ENCODE data around the gene LRRC8C.

The LRRC8C gene

GRCh38 chr1:89635825-89636815 is 3.2 kb downstream of the LRRC8C start:
- no peak for FAIRE-seq

DNA sequence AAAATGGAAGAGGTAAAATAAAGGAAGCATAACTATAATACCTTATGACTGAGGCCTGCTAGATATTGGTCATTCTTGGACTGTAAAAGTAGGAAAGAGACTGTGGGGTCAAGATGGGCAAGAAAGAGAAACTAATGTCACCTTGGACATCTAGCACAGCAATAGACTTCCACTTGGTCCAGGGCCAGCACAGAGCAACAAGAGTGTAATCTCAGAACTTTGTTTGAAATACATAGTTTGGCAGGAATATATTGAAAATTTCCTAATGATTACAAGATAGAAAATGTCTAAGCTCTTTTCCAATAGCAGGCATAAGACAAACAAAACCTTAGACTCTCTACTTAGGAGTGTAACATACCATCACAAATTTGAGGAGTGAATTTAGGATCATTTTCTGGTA is 4.6 kb downstream of the LRRC8C start:
- FAIRE-seq = no peak

DNA sequence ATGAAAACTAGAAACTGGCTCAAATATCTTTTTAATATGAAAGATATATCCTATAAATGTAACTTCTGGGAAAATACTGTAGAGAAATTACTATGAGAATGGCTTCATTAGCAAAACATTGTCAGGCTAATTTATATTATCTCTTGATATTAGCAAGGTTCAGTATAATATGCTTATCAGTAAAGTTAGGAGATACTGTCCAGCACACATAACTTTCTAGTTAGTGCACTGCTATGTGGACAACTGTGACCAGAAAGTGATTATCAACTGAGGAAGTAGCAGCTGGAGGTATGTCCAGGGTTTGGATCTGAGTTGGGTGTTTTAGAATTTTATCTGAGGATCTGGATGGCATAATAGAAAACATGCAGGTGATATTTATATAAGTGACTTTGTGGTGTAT is 7.5 kb downstream of the LRRC8C start:
- FAIRE-seq = no peak

DNA sequence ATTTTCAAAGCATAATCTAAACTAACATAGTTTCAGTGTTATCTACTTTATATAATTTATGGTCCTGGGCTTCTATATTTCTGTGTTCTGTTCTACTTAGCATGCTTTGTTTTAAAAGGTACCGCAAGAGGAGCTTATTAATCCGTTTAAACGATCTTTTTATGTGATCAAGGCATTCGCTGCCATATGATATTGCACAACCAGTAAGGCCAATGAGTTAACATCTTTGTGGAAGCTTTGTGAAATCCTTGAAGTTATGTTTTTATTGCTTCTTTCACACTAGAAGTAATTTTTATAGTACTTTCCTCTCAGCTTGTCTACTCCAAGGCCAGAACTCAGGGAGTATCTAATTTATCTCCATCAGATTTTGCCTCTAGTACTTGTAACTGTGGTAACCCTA is 8.9 kb downstream of the LRRC8C start:
- no peak for FAIRE-seq

DNA sequence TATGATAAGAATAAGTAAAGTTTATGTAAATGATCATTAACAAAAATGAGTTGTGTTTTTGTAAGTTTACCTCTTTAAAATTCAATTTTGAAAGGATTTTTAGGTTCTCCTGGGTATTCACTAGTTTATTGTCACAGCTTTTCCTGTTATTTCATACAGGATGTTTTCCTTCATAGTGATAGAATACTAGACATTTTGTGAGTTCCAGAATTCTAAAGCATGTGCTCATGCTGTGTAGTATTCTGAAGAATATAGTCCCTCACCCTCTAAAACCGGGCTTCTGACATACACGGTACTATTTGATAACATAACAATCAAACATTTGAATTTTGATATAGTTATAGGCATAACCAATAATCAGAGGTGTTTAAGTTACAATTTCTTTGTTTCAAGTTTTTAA is 10.7 kb downstream of the LRRC8C start:
- no peak for FAIRE-seq

DNA sequence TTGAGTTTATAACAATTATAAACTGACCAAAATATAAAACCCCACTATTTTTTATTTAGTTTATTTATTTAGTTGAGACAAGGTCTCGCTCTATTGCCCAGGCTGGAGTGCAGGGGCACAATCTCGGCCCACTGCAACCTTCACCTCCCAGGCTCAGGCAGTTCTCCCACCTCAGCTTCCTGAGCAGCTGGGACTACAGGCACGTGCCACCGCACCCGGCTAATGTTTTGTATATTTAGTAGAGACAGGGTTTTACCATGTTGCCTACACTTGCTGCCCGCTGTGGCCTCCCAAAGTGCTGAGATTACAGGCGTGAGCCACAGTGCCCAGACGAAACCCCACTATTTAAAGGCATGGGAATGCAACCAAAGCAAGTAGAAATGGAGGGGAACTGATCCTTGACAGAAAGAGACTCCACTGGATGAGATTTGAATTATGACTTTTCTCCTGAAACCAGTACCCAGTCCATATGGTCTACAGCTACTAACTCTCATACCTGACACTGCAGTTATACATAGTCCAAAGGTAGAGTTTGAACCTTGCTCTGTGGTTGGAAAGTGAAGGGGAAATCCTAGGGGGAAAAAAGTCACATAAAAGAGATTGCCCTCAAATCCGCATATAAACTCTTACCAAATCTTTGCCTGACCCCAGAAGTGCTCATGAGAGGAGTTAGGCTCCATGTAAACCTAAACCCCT is 11.3 kb downstream of the LRRC8C start:
- no peak for FAIRE-seq

- no peak for FAIRE-seq
Measured at GRCh38 chr1:89646259-89646658, 13.3 kb downstream of the LRRC8C start.

DNA sequence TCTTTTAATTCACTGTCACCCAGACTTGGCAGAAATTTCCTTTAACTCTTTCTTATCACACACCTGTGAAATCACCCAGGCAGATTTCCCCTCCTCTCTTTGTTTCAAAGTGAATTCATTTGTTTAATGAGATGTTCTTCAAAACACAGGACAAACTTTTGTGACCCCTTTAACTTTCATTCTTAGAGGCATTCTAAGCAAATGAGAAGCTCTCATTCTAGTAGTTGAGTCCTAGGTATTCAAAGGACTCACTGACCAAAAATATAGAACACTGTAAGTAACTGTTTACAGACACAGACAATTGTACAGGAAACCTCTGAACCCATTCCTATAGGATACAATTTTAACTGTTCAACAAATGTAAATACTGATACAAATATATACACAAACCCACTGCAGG is 16.9 kb downstream of the LRRC8C start:
- no peak for FAIRE-seq

GRCh38 chr1:89652373-89652772 is 19.5 kb downstream of the LRRC8C start:
- FAIRE-seq = no peak

DNA sequence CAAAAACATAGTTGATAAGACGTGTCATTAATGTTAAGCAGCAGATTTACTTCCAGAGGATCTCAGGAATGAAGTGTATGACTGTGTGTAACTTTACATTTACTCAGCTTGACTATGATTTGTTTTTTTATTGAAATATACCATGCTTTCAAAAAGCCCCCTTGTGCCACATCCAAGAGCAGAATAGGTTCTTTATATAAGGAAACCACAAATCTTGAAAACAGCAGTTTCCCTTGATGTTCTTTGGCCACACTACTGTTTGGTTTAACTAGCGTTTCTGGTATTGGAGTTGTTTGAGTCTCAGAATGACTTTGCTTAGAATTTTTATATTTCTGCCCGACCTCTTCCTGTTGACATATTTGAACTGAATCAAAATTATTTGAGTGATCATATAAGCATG is 25.0 kb downstream of the LRRC8C start:
- no peak for FAIRE-seq

GRCh38 chr1:89659322-89660081 is 26.6 kb downstream of the LRRC8C start:
- FAIRE-seq = no peak

GRCh38 chr1:89660224-89661061 is 27.5 kb downstream of the LRRC8C start:
- FAIRE-seq = no peak

- FAIRE-seq = no peak
Measured at GRCh38 chr1:89665941-89666340, 33.0 kb downstream of the LRRC8C start.

- FAIRE-seq = no peak
Measured at GRCh38 chr1:89666640-89667039, 33.7 kb downstream of the LRRC8C start.

GRCh38 chr1:89667691-89668090 is 34.8 kb downstream of the LRRC8C start:
- FAIRE-seq = no peak

GRCh38 chr1:89668961-89669360 is 36.0 kb downstream of the LRRC8C start:
- FAIRE-seq = no peak

- no peak for FAIRE-seq
Measured at GRCh38 chr1:89669441-89669840, 36.5 kb downstream of the LRRC8C start.

GRCh38 chr1:89670163-89670562 is 37.2 kb downstream of the LRRC8C start:
- no peak for FAIRE-seq

DNA sequence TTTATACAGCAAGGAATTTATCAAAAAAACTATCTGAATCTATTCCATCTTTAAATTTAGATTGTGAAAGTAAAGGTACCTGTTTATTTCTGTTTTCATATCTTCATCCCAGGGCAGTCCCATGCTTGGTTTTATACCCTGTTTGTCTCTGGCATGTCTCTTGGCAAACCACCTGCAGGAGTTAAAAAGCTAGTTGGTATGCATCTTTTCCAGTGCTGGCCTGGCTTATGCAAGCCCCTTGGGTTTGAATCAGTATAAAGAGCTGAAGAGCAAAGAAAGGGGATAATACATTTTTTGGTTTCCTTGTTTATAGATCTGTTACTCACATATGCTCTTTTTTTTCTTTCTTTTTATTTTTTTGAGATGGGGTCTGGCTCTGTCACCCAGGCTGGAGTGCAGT is 37.8 kb downstream of the LRRC8C start:
- FAIRE-seq = no peak

GRCh38 chr1:89671775-89672488 is 39.0 kb downstream of the LRRC8C start:
- no peak for FAIRE-seq

GRCh38 chr1:89672489-89673183 is 39.7 kb downstream of the LRRC8C start:
- FAIRE-seq = no peak
